ENCODE measurements around the gene NTN5. TPM values are rescaled to one million over a fixed set of nuclear protein-coding genes. Genes with fewer than 3 reads are reported as not detected.

NTN5 gene
- total RNA-seq, 1 donor from 2014 or later, result not detected

DNA sequence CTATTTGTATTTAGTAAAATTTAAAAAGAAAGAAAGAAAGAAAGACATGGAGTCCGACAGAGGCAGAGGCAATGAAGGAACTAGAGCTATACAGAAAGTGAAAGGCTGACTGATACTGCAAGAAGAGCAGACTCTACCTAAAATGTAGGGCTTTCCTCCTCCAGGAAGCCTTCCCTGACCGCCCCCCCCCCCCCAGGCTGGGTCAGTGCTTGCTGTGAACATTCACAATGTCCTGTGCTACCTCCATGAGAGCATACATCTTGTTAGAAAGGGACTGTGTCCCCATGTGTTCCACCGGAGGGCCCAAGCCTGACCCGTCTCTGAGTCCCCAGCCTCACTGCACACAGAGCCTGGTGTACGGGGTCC is 21.2 kb downstream of the NTN5 start:
- intact Hi-C loops (cut with DNase I), result no loop called here
- DNase-seq (ENCODE audit: low spot score), result no peak

DNA sequence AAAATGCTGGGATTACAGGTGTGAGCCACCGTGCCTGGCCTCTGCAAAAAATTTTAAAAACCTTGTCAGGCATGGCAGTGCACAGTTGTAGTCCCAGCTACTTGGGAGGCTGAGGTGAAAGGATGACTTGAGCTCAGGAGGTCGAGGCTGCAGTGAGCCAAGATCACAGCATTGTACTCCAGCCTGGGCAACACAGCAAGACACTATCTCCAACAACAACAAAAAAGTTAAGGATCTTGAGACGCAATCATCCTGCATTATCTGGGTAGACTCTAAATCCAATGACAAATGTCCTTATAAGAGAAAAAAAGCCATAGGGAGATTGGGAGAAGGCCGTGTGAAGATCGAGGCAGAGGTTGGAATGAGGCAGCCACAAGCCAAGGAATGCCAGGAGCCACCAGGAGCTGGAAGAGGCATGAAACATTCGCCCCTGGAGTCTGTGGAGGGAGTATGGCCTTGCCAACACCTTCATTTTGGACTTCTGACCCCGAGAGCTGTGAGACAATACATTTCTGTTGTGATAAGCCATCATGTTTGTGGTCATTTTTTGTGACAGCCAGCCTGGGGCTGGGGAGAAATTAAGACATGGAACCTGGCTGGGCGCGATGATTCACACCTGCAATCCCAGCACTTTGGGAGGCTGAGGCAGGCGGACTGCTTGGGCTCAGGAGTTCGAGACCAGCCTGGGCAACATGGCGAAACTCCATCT is 21.7 kb downstream of the NTN5 start:
- intact Hi-C loops (cut with DNase I), result no loop called here
- DNase-seq (ENCODE audit: low spot score), result no peak

DNA sequence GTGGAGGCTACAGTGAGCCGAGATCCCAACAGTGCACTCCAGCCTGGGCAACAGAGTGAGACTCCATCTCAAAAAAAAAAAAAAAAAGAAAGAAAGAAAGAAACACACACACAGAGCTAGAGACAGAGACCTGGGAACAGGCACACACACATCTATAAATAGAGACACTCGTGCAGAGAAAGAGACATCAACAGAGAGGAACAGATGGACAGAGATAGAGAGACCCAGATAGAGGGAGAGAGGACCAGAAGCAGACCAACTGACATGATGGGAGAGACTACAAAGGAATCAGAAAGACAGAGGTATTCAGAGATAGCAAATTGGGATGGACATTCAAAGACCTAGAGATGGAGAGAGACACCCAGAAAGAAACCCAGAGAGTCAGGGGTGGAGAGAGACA is 24.7 kb downstream of the NTN5 start:
- intact Hi-C loops (cut with DNase I), result loop anchor here (5.0 kb wide), 2 partner anchors 189 to 309 kb away; partner anchors contain the start of gene HSD17B14
- no peak for DNase-seq (ENCODE audit: low spot score)

DNA sequence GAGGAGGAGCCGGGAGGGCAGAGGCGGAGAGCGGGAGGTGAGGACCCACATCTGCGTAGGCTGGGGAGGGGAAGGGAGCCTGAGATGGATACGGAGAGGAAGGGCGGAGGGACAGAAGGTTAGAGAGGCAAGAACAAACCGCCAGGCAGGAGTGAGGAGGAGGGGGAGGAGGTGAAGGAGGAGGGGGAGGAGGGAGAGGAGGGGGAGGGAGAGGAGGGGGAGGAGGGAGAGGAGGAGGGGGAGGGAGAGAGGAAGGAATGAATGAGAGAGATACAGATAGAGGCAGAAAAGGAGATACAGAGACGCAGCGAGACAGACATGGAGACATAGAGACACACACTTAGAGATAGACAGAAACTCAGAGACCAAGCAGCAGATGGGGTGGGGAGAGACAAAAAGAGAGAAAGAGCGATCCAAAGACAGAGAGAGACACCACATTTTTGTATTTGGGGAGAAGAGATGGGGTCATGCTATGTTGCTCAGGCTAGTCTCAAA is 26.0 kb downstream of the NTN5 start:
- DNase-seq (ENCODE audit: low spot score), result no peak
- intact Hi-C loops (cut with DNase I), result loop anchor here (5.0 kb wide), 2 partner anchors 191 to 311 kb away; partner anchors contain the start of gene HSD17B14

DNA sequence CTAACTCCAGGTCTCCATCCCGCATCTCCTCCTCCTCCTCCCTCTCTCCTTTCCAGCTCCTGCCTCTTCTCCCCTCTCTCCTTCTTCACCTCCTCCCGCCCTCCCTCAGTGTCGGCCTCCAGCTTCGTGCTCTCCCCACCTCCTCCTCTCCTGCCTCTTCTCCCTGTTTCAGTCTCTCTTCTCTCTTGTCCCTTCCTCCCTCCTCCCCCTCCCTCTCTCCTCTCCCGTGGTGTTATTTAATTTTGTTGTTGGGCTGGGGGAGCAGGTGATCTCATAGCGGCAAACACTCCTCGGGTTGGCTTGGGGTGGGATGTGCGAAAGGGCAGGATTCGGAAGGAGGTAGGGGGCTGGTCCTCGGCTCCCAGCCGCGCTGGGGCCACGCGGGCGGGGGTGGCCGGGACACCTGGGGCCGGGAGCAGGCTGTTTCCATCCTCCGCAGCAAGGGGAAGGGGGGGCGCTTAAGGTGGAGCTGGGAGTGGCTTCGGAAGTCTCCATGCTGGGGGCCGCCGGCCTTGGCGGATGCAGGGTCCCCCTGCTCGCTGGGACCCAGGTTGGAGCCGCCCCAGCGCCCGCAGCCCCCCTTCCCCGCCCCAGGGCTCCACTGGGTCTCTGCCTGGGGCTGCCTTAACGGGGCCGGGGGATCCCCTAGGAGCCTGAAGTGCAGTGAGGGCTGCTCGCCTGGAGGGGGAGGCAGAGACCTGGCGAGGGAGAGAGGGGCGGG is 26.7 kb downstream of the NTN5 start, which contains the start of gene CA11:
CA11 (minus strand) TSS at position 187 of the 721 bp plus-strand sequence. CDS start 555 bp downstream, outside the sequence.
- DNase-seq (ENCODE audit: low spot score), result peak; percentile 92
- intact Hi-C loops (cut with DNase I), result loop anchor here (5.0 kb wide), 2 partner anchors 191 to 311 kb away; partner anchors contain the start of gene HSD17B14

DNA sequence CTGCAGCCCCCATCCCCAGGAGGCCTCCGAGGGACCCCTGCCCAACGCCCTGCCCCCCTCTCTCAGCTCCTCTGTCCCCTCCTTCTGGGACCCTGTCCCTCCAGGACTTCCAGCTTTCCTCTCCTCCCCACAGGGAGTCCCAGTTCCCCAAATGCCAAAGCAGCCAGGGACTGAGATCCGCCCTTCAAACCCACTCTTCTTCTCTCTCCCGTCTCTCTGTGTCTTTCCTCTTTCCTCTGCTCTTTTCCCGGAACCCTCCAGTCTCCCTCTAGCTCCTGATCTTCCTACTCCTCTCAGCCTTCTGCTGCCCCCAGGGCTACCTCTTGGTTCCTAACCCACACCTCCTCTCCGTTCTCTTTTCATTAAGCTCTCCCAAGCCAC is 27.2 kb downstream of the NTN5 start:
- DNase-seq (ENCODE audit: low spot score), result no peak
- intact Hi-C loops (cut with DNase I), result loop anchor here (5.0 kb wide), 2 partner anchors 192 to 312 kb away; partner anchors contain the start of gene HSD17B14

DNA sequence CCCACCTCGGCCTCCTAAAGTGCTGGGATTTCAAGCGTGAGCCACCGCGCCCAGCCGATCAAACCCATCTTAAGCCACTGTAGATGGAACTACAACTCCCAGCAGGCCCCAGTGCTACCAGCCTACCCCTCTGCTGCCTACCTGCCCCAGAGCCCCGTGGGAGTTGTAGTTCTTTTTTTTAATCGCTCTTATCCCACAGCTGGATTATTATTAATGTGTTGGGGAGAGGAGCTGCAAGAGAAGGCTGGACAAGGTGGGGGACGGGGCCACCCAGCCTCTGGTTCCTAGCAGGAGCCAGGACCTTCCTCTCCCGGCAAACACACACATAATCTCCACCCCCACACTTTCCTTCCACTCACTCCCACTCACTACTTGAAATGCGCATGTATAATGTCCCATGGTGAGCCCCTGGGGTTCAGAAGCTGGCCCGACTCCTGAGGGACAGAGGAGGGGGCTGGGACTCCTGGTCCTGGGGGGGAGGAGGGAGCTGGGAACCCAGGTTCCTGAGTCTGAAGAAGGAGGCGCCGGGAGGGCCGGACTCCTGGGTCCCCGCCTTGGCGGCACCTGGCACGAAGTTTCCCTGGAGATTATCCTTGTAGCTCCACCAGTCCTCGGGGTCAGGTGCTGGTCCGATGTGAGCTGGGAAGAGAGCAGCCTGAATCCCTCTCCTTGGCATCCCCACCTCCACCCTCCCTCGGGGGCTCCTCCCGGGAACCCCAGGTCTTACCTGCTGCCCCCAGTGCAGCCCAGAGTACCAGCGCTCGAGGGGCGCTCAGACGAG is 27.8 kb downstream of the NTN5 start:
- intact Hi-C loops (cut with DNase I), result loop anchor here (5.0 kb wide), 2 partner anchors 192 to 312 kb away; partner anchors contain the start of gene HSD17B14
- no peak for DNase-seq (ENCODE audit: low spot score)

DNA sequence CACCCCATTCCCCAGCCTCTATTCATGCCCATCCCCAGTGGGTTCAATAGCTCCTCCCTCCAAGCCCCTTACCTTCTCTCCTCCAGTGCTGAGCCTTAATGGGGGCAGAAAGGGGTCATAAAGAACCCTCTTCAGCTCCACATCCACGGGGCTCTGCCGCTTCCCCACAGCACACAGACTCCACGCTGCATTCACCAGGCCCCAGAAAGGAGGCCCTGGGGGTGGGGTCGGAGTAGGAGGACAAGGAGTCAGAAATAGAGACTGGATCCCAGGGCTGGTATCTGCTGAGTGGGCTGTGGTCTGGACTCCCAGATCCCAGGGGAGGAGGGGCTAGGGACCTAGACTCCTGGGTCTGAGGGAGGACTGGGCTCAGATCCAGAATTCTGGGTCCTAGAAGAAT is 28.5 kb downstream of the NTN5 start:
- no peak for DNase-seq (ENCODE audit: low spot score)
- intact Hi-C loops (cut with DNase I), result no loop called here

DNA sequence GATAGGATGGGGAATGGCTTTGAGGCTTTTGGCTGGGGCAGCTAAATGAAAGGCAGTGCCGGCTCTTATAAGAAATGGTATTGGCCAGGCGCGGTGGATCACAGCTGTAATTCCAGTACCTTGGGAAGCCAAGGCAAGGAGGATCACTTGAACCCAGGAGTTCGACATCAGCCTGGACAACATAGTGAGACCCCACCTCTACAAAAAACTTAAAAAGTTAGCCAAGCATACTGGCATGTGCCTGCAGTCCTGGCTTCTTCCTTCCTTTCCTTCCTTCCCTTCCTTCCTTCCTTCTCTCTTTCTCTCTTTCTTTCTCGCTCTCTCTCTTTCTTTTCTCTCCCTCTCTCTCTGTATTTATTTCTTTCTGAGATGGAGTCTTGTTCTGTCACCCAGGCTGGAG is 30.0 kb downstream of the NTN5 start:
- intact Hi-C loops (cut with DNase I), result no loop called here
- DNase-seq (ENCODE audit: low spot score), result no peak

DNA sequence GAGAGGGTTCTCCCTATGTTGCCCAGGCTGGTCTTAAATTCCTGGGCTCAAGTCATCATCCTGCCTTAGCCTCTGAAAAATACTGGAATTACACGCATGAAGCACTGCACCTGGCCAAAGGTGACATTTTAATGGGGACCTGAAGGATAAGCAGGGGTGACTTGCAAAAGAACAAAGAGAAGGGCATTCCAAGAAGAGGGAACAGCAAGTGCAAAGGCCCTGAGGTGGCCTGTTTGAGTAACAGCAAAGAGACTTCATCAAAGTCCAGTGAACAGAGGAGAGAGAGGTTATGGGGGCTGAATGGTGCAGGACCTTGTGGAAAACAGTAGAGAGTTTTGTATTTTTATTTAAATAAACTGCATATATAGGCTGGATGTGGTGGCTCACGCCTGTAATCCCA is 31.0 kb downstream of the NTN5 start:
- intact Hi-C loops (cut with DNase I), result no loop called here
- DNase-seq (ENCODE audit: low spot score), result no peak

DNA sequence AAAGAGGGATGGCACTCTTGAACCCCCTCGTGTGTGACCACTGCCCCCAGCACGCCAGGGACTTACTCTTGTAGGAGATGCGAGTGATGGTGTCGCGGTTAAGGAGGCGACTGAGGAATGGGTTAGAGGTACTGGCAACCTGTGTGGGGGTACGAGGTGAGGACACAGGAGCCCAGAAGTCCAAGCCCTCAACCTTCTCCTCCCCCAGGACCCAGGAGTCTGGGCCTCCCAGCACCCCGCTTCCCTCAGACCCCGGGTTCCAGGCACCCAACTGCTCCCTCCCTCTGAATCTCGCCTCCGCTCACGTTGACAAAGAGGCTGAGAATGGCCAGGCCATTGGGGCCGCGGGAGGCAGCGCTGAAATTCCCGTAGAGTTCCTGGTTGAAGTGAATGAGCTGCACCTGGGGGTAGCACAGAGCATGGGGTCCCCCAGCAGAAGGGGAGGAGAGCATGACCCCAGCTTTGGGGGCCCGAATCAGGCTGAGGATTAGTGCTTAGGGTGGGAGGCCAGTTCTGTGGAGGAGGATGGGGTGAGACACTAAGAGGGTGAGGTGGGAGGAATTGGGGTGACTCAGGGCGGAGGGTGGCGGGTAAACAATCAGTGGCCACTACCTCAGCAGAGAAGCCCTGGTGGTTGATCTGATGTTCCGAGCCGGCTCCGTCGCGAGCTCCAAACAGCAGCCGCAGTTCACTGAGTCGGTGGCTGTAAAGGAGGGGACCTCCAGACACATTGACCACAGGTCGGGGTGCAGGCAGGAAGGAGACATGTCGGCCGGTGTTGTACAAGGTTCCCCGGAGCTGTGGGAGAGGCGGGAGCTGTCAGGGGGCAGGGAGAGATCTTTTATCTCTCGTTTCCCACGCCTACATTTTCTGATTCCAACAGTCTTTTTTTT is 33.1 kb downstream of the NTN5 start:
- no peak for DNase-seq (ENCODE audit: low spot score)
- intact Hi-C loops (cut with DNase I), result no loop called here

DNA sequence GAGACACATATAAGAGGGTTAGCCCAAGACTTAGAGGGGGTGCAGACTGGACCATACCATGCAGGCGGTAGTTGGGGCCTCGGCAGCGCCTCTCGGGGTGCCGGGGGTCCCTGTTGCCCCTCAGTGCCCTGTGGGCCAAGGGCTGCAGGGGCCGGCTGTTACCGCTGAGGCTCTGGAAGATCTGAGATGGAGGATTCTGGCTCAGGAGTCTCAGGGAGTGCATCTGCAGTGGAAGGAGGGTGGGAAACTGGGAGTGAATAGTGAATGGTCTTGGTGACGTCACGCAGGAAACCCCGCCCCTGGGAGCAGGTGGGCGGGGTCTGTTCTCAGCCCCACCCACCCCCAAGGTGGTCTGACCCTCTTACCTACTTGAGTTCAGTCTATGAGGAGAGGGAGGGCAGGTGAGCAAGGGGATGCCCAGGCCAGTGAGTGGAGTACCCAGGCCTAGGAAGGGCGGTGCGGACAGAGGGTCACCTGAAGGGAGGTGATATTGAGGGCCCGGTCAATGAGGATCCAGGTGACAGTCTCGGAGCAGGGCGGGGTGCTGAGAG is 33.9 kb downstream of the NTN5 start:
- DNase-seq (ENCODE audit: low spot score), result no peak
- intact Hi-C loops (cut with DNase I), result no loop called here

DNA sequence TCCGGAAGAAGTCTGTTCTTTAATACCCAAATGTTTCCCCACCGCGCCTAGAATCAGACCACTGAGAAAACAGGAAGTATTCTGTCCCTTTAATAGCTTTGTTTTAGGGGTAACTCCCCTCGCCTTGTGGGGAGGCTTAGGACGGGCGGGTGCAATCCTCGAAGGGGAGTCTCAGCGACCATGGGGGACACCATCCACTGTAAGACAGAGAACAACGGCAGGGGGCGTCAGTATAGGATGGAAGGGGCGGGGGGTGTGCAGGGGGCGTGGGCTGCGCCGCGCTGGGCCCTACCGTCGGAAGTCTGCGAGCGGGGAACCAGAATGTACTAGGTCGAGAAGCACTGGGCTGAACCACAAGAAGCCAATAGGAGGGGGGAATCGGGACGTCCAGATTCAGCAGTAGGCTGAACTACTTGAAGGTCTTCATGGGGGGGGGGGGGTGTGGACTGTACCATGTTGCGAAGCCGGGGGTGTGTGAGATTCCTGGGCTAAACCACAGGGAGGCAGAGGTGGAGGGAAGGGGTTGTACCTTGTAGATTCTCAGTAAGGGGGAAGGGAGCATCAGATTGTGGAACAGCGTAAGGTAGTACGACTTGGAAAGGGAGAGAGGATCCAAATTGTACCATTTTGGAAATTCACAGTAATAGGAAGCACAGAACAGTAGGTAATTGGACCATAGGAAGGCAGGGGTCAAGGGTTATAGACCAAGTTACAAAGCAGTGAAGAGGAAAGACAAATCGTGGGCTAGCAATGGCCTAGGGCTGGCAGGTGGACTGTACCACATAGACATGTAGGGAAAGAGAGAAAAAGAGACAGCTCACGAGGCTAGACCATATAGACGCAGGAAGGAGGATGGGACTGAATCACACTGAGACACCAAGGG is 34.6 kb downstream of the NTN5 start:
- peak; percentile 91 for DNase-seq (ENCODE audit: low spot score)
- intact Hi-C loops (cut with DNase I), result no loop called here

DNA sequence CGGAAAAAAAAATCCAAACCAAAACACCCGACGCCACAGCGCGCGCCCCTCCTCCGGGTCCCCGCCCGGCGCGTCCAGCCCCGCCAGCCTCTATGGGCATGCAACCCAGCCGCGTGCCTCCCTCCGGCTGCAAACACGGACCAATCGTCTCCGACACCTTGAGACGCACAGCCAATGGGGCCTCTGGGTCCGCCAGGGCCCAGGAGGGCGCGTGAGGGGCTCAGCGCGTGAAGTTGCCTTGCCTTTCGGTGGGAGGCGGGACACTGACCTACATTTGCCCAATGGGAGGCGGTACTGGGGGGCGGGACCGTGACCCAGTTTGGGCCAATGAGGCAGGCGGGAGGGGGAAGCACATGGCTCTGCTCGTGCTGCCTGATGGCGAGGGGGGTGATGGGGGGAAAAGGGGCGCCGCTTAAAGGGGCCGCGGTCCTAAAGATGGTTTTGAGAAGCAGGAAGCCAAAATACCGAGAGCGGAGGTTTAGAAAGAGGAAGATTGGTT is 35.3 kb downstream of the NTN5 start:
- intact Hi-C loops (cut with DNase I), result no loop called here
- DNase-seq (ENCODE audit: low spot score), result peak; percentile 98

DNA sequence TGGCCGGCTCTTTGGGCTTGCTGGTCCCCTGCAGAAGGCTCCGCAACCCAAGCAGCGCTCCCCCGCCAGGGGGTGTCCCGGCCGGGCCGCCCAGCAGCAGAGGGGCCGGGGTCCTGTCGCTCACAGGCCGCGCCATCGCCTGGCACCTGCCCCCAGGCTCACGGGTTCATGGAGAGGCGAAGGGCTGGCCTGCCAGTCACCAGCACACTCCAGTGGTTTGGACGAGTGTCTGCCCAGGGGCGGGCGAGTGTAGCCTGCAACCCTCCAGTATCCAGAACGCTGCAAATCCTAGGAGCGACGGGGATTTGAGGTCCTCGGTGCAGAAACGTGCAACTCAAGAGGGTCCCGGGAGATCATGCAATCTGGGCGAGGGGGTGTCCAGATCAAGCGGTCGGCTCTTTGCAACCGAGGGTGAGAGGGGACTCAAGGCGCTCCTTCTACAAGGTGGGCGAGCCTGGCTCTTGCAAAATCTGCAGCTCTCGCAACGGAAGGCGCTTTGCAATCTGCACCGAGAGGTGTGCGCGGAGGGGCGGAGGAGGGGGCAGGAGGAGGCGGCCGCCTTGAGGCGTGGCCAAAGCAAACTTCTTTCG is 35.9 kb downstream of the NTN5 start, which contains the start of gene DBP:
DBP (minus strand) TSS at position 521 of the 590 bp plus-strand sequence; CDS start at position 136, 385 bp downstream.
- DNase-seq (ENCODE audit: low spot score), result no peak
- intact Hi-C loops (cut with DNase I), result no loop called here

DNA sequence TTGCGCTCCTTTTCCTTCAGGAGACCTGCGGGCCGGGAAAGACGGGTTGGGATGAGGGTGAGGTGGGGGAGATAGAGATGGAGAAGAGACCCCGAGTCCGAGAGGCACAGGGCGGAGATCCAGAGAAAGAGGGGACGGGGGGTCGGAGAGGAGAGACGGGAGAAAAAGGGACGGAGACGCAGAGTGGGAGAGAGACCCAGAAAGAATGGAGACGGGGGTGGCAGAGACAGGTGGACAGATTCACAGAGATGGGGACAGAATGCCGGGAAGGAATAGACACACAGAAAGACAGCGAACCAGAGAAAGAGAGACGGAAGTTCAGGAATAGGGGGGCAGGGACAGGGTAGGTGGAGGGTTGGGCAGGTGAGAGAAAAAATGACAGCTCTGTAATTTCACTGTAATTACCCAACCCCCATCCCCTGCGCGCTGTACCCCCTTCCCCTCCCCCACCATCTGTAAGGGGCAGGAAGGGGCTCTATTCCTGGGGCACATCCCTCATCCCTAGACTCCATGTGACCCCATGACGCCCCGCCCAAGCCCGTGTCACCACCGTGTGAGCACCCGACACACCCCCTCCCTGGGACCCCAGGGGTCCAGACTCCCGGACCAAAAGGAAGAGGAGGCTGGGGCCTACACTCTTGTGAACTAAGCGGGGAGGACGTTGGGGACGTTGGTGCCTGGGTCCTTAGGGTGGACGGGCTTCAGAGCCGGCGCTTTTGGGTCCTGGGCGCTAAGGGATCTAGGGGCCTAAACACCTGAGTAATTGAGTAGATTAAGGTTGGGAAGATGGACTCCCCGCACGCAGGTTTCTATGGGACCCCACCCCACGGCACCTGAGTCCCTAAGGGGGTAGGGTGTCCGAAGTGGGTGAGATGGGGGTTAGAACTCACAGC is 36.6 kb downstream of the NTN5 start:
- intact Hi-C loops (cut with DNase I), result no loop called here
- no peak for DNase-seq (ENCODE audit: low spot score)

Measured in cardiac septum (tissue), 1 donor.